Cardiac muscle cell (in vitro differentiated cells and primary cell): ENCODE results near the gene LYPD6. TPM values are rescaled to one million over a fixed set of nuclear protein-coding genes. Genes with fewer than 3 reads are reported as not detected.

Experiments used
- DNase-seq, 2 donors: peaks; one replicate each; pipeline versions ENCODE4 v3.0.0 to v3.0.0-alpha.2; 2010 to 2017; ENCODE audit warnings: low read depth in 1 of 2, low spot score in 1 of 2
- H3K27ac ChIP-seq: fragments of 200-600 bp; sonication (generic); 2 replicates; pipeline ENCODE4 v1.5.1; 2016
- H3K27me3 ChIP-seq: fragments of 200-600 bp; sonication (generic); 2 replicates; pipeline ENCODE4 v1.6.0; 2016; ENCODE audit warnings: control low read depth
- H3K36me3 ChIP-seq: fragments of 200-600 bp; sonication (generic); 2 replicates; pipeline ENCODE4 v1.5.1; 2016; ENCODE audit warnings: control low read depth
- H3K4me1 ChIP-seq: fragments of 200-600 bp; sonication (generic); 2 replicates; pipeline ENCODE4 v1.8.1; 2017; ENCODE audit warnings: low read depth, mild to moderate bottlenecking, mixed run types
- H3K4me3 ChIP-seq: fragments of 200-600 bp; sonication (generic); 2 replicates; pipeline ENCODE4 v1.5.1; 2016; ENCODE audit warnings: mild to moderate bottlenecking
- H3K9me3 ChIP-seq: fragments of 200-600 bp; sonication (generic); 2 replicates; pipeline ENCODE4 v1.5.1; 2017; ENCODE audit warnings: low read depth, mild to moderate bottlenecking, control low read depth
- polyA plus RNA-seq: library from polyadenylated mRNA; unstranded; fragments of >200 nt; fragmentation: Nextera tagmentation; extraction: Ambion mirVana; gene quantifications from 2 replicates; pipeline ENCODE4 v1.2.1, GENCODE V29; 2016
- total RNA-seq: library from RNA; depleted of rRNA; stranded (reverse); fragments of >200 nt; gene quantifications from 2 replicates; pipeline ENCODE4 v1.2.3, GENCODE V29; 2016
- TF ChIP-seq, protein P1 (sequence below): IDR thresholded peaks from 2 replicates; pipeline ENCODE4 v1.5.1; 2012; ENCODE audit warnings: low read depth, mild to moderate bottlenecking, low read length

The LYPD6 gene
- total and polyA plus RNA-seq, 2 experiments from 2014 or later = 5.8 to 7.6 TPM

DNA sequence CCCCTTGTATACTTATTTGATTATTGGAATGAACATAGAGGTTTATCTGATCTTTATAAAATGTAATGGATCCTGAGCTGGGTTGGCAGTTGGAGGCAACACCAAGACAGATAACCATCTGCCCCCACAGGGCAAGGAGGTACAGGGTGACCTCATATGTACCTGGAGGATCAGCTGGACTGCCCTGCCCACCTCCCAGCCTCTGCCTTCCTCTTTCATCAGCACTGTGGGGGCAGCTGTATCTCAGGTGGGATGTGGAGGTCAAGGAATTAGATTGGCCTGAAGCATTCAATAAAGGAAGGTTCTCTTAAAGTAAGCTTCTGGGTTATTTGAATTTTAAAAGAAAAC lies 92.6 kb downstream of the LYPD6 start:
- TF ChIP-seq, protein P1, sequence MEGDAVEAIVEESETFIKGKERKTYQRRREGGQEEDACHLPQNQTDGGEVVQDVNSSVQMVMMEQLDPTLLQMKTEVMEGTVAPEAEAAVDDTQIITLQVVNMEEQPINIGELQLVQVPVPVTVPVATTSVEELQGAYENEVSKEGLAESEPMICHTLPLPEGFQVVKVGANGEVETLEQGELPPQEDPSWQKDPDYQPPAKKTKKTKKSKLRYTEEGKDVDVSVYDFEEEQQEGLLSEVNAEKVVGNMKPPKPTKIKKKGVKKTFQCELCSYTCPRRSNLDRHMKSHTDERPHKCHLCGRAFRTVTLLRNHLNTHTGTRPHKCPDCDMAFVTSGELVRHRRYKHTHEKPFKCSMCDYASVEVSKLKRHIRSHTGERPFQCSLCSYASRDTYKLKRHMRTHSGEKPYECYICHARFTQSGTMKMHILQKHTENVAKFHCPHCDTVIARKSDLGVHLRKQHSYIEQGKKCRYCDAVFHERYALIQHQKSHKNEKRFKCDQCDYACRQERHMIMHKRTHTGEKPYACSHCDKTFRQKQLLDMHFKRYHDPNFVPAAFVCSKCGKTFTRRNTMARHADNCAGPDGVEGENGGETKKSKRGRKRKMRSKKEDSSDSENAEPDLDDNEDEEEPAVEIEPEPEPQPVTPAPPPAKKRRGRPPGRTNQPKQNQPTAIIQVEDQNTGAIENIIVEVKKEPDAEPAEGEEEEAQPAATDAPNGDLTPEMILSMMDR = no peak
- Histone ChIP-seq H3K4me1 (peaks cover 15% of the 10 kb centered on the region), H3K9me3 (no peaks in the 10 kb centered on the region), H3K27ac (no peak overlapping the region), H3K36me3 (no peaks in the 10 kb centered on the region), H3K4me3 (no peak overlapping the region), H3K27me3 (no peaks in the 10 kb centered on the region)
- DNase-seq = no peak

DNA sequence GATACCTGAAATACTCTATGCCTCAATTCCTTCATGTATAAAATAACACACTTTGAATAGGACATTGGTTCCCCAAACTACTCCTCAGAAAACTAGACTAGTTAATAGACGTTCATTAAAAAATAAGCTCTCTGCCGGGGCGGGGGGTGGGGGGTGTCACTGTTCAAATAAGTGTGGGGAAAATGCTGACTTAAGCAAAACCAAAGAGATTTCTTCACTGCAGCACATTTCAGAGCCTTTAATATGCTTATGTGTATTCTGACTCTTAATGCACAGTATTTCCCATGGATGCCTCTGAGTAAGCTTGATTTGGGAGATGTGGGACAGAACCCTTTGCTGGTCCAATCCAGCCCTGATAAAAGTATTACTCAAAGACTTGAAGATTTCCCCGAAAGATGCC lies 93.2 kb downstream of the LYPD6 start:
- Histone ChIP-seq H3K27me3 (no peaks in the 10 kb centered on the region), H3K4me1 (peaks cover 12% of the 10 kb centered on the region), H3K27ac (no peak overlapping the region), H3K4me3 (no peak overlapping the region), H3K36me3 (no peaks in the 10 kb centered on the region), H3K9me3 (no peaks in the 10 kb centered on the region)
- TF ChIP-seq, protein P1 = no peak
- DNase-seq = no peak

DNA sequence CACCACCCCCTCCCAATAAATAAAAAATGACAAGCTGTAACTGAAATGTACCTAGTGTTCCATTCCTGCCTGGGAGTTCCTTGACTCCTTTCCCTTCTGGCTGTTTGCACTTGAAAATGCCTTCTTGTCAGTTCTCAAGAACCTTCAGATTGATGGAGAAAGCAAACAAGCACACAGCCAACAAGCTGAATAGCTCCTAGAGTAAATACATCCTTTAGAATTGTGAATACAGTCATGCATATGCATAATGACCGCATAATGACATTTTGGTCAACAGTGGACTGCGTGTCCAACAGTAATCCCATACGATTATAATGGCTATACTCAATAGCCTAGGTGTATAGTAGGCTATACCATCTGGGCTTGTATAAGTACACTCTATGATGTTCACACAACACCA lies 97.0 kb downstream of the LYPD6 start:
- Histone ChIP-seq H3K4me3 (no peak overlapping the region), H3K36me3 (no peaks in the 10 kb centered on the region), H3K9me3 (no peaks in the 10 kb centered on the region), H3K4me1 (no peaks in the 10 kb centered on the region), H3K27ac (no peak overlapping the region), H3K27me3 (no peaks in the 10 kb centered on the region)
- TF ChIP-seq, protein P1 = no peak
- DNase-seq = no peak

DNA sequence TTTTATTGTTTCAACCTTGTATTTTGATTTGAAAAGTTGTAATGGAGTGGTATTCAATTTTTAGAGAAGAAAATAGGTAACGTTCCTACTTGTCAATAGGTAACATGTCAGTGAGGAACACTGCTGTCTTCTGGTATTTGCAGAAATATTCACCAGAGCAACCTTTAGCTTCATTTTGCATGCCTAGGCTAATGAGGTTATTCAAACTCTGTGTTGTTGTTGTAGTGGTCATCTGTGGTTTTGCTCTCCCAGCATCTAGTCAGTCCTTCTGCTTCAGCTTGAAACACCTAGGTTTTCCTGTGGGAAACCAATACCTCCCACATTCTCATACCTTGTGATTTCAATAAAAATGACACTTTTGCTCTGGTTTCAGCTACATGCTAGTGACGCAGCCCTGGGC lies 98.4 kb downstream of the LYPD6 start:
- Histone ChIP-seq H3K27ac (no peak overlapping the region), H3K9me3 (no peaks in the 10 kb centered on the region), H3K27me3 (no peaks in the 10 kb centered on the region), H3K4me1 (no peaks in the 10 kb centered on the region), H3K4me3 (no peak overlapping the region), H3K36me3 (no peaks in the 10 kb centered on the region)
- TF ChIP-seq, protein P1 = no peak
- no peak for DNase-seq

DNA sequence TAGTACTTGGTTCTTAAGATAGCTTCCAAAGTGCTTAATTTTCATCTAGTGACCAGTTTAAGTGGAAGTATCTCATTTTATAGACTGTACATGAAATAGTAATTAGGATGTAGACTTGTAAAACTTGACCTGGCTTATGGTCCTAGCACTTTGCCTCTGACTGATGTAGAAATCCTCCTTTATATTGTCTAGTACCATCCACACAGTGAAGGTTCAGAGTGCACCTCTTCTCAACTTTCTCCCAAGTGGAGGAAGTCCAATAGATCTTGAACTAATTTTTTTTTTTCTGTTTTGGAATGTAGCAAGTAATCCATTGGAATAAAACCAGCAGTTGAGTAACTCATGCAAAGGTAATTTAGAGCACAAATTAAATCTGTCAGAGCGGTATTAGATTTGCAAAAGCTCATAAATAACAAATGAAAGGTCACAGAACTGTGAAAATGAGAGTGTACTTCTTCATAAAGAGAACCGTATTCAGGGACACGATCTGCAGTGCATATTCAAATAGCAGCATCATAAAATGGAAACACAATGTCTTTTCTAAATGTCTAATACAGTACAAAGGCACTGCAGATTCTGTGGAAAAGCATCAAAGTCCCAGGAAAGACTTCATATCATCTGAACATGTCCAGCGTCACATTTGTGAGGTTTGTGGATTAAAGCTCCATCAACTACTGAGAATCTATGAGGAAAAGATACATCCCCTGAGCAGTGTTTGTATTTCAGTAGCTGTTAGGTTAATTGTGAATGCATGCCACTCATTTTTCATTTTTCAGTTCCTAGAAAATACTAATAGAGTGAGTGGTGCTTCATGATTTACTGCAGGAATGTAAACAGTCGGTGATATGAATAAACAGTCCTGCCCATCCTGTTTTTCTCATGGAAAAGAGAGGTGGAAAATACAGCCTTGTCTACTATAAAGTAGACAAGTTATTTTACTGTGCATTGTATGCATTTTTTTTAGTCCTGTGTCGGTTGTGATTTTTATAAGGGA lies 100.7 kb downstream of the LYPD6 start:
- H3K9me3 ChIP-seq = no peaks in the 10 kb centered on the region
- no peaks in the 10 kb centered on the region for H3K27me3 ChIP-seq
- TF ChIP-seq, protein P1 = no peak
- no peaks in the 10 kb centered on the region for H3K36me3 ChIP-seq
- no peak overlapping the region for H3K27ac ChIP-seq
- no peak for DNase-seq
- H3K4me3 ChIP-seq = no peak overlapping the region
- no peaks in the 10 kb centered on the region for H3K4me1 ChIP-seq
